Adrenal gland (tissue), 5 donors: Measurements from ENCODE around the gene EYA3.

ENCODE experiments used
- CTCF ChIP-seq, 6 experiments: fragments of 450-650 bp in 4 of 6; fragments of 200-600 bp in 2 of 6; sonication (generic) in 1 of 6; IDR thresholded peaks; 1 replicate in 5 of 6; 2 replicates in 1 of 6; pipeline versions ENCODE4 v1.5.1 to v1.8.0; 2016 to 2021; ENCODE audit warnings: antibody characterized with exemption in 6 of 6, mild to moderate bottlenecking in 2 of 6, moderate library complexity in 1 of 6
- POLR2A ChIP-seq, 2 donors: fragments of 450-650 bp; IDR thresholded peaks; one replicate each; pipeline ENCODE4 v1.6.1; 2017; ENCODE audit warnings: antibody characterized with exemption in 2 of 2, mild to moderate bottlenecking in 2 of 2, moderate library complexity in 1 of 2
- donor health status: DM: no; HTN: no; CAD: no.

DNA sequence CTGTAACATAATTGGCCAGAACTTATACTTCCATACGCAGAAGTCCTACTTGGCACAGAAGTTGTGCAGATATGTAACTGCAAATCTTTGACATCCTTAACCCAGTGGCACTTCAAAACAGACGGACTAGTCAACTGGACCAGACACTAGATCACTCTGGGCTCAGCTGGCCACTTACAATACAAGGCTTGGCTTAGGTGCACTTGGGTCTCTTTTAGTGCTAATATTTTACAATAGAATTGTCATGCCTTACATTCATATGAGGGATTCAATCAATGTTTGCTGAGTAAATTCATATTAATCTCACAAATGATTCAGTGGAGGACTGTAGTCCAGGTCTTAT is 108.6 kb downstream of the EYA3 start:
- TF ChIP-seq CTCF (IDR thresholded peaks at IDR 0.05) (no peak), POLR2A (IDR thresholded peaks at IDR 0.05) (no peak)
